ENCODE results near the gene SLC5A3.

SLC5A3 gene

GRCh38 chr21:34072145-34073031, 990 bp upstream of the SLC5A3 start:
- DNase-seq: no peak

GRCh38 chr21:34073749-34074282, 438 bp downstream of the SLC5A3 start:
- DNase-seq: no peak

DNA sequence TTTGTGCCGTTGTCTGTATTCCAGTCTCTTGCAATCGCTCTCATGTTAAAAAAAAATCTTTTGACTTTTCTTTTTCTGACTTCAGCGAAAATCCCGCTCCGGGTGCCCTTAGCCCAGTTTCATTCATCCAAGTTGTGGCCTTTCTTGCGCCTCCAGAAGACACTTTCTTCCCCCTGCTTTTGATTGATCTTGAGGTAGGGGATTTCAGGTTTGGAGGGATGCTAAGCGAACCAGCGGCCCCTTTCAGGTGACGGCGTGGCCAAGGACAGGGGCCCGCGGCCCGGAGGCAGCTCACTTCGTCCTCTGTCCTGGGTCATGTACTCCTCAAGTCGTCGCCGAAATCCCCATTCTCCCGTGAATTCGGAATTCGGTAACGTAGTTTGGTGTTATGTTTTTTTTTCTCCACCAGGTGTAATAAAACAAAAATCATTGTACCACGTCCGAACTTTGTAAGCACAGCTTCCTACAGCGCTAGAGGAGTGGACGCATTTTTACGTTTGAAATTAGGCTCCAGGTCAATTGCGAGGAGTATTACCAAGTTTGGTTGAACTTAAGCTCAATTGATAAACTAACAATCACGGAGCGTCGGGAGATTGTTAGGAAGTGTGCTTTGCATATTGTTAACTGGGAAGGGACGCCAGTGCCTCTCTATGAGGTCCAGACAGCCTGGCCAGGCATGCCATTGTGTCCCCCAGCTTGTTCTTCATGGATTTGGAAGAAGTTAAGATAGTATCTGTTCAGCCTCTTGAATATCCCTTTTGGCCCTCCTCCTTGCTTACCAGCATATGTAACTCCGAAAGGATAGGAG, 1.1 kb downstream of the SLC5A3 start:
- no peak for DNase-seq

DNA sequence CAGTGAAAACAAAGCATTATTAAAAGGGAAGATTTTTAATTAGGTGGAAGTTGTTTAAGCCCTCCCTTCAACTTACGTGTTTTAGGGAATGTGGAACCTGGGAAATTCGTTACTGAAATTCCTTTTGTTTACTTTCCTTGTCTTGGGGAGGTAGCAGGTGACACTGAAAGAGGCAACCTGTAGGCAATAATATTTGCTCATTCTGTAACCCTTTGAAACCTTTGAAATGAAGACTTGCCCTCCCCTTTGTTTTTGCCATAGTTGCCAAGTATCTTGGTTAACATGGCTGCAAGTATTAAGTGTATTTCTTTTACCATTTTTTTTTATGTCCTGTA, 1.7 kb downstream of the SLC5A3 start:
- no peak for DNase-seq

DNA sequence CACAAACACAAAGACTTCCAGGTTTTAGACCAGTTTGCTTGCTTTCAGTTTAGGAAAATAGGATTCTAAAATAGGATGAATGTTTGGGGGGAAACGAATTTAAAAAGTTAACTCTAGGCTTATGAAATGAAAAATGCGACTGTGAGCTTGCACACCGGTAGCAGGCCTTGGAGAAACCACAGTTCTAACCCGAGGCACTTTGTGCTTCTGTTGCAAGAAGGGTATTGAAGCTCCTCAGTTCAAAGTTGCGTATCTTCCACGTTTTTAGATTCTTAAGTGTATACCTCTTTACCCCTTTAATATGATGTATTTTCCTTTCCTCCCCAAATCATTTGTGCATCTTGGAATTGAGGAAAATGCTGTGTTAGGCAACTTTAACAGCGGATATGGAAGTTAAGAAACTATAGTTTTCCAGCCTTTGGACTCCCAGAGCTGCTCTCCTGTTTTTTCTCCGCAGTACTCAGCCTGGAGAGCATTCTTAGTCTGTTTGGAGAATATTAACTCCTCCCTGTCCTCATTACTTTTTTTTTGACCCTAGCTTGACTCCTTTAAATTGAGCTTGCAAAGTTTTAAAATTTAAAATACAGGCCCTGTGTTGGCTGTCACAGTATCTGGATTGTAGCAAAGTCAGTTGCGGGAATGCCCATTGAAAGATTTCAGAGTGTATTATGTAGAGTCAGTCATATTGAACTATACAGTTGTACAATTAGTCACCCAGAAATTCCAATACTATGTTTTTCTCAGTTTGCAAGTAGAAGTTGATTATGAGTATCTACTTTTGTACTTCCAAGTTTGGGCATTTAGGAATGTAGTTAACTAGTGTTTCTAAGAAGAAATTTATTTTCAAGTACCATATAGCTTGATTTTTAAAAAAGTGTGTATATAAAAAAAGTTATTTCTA, 2.6 kb downstream of the SLC5A3 start:
- no peak for DNase-seq

DNA sequence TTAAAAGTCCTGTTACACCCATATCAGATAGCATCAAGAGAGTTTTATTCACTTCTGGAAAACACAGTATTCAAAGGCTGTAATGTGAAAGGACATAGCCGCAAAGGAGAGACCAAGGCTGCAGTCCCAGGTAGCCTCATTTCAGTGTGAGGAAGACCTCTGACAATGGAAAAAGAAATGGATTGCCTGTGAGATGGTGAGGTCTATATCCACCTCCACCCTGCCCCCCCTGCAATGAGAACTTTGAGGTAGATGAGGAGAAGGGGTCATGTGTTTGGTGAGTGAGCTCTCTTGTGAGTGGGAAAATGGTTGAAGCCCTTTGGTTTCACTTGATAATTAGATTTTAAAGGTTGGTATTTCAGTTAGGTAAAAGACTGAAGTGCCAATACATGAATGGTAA, 3.5 kb downstream of the SLC5A3 start:
- no peak for DNase-seq

DNA sequence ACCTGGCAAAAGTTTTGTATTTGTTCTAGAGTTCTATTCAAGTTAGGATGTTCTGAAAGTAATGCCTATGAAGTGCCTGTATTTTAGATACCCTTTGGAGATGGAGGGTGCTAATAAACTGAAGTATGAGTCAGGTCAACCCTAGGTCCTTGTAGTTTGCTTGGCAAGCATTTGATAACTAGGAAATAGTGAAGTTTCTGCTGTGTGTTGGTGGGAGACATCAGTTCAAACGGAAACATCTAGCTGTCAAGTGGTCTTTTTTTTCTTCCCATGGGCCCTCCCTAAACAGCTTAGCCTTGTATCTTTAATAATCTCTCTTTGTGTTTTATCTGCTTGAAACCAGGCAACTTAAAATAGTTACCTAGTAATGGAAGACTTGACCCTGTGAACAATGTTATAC, 4.5 kb downstream of the SLC5A3 start:
- DNase-seq: no peak

GRCh38 chr21:34078915-34079314, 5.5 kb downstream of the SLC5A3 start:
- no peak for DNase-seq

DNA sequence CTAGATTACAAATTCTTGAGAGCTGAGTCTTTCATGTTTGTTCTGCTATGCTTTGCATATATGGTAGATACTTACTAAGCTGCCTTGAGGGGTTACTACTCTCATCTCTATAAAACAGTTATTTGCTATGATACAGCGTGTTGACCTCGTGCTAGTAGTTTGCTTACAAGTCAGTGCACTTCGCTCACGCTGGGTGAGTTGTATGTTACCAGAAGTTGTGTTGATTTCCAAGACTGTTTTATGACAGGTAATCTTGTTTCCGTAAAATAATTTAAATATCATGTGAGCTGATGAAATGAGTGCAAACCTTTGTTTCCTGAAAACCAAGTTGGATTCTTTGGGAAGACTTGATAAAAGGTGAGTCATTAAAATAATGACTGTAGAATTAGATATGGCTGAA, 7.3 kb downstream of the SLC5A3 start:
- DNase-seq: no peak

GRCh38 chr21:34082769-34083168, 9.4 kb downstream of the SLC5A3 start:
- DNase-seq: no peak

- no peak for DNase-seq
Measured at GRCh38 chr21:34083357-34083756, 10.0 kb downstream of the SLC5A3 start.

- no peak for DNase-seq
Measured at GRCh38 chr21:34085129-34085528, 11.8 kb downstream of the SLC5A3 start.

- DNase-seq: no peak
Measured at GRCh38 chr21:34086887-34087306, 13.5 kb downstream of the SLC5A3 start.

- no peak for DNase-seq
Measured at GRCh38 chr21:34088752-34089151, 15.4 kb downstream of the SLC5A3 start.

- DNase-seq: no peak
Measured at GRCh38 chr21:34091032-34091431, 17.7 kb downstream of the SLC5A3 start.

DNA sequence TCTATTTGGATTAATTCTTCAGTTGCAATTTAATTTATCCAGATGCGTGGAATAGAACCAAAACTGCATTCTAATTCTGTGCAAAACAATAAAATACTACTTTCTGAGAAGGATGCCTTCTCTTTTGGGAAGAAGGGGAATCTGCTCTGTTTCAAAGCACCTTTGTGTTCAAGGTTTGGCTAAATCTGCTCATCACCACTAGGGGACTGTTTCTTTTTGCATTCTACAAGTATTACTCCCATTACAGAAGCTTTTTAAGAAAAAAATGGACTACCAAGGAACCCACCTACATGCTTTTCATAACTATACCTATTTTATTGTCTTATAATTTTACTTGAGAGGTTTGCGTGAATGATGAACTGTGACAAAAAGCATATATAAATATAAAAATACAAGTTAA, 18.2 kb downstream of the SLC5A3 start:
- DNase-seq: no peak

- no peak for DNase-seq
Measured at GRCh38 chr21:34092262-34092921, 19.0 kb downstream of the SLC5A3 start.

DNA sequence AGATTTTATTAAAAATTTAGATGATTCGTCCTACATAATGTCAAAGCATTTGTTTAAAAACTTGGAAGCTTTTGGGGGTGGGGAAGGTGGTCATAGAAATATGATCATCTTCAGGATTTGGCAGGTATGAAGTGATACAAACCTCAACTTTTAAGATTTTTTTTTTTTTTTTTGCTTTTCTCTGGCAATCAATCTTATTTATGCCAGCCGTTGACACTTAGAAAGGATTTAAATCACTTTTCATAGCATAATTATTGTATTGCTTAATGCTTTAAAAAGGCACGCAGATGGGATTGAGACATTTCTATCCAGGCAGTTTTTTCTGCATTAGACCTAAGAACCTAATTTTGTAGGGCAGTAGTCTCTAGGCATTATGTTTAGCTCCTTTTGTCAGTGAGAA, 19.7 kb downstream of the SLC5A3 start:
- no peak for DNase-seq

DNA sequence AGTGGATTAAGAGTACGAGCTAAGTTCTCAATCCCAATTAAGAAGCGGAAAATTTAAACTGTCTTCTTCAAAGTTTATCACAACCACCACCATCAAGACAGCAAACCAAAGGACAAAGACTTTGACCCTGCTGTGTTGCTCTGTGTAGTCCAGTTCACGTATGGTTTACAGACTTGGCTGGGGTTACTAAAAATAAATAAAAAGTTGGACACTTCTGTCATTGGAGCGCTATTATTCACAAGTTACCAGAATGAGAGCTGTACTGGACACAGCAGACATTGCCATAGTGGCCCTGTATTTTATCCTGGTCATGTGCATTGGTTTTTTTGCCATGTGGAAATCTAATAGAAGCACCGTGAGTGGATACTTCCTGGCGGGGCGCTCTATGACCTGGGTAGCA, 21.6 kb downstream of the SLC5A3 start:
- DNase-seq: no peak

GRCh38 chr21:34097442-34097841, 24.1 kb downstream of the SLC5A3 start:
- DNase-seq: no peak

DNA sequence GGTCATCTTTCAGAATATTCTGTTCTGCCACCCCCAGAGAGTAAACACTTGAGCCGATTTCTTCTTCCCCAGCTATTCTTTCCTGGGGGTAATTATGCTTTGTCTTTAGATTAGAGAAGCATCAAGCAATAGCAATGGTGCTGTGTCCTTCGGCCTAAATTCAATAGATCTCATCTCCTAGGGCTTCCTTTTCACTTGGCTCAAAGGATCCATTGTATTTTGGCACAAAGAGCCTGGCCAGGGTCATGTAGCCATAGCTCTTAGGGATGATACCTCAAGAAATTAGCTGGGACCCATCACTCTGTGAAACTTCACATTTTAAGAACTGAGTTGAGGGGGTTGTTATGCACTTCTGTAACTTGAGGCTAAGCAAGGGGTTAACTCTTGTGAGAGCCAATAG, 27.0 kb downstream of the SLC5A3 start:
- DNase-seq: no peak

GRCh38 chr21:34100790-34101189, 27.4 kb downstream of the SLC5A3 start:
- DNase-seq: no peak
